Hippocampal formation (tissue), 2 donors: ENCODE results near the gene PPP4R2.
A peak's percentile ranks its signal among the peaks of the same experiment; 100 is the strongest.
"Not testable (repeated sequence)": the region's sequence is repeated elsewhere in the genome, so short reads cannot be mapped to it uniquely, and the experiment has no call there.

Source experiments
- DNase-seq, 2 donors: peaks; one replicate each; lab custom pipeline; 2025; lab: John Stamatoyannopoulos, UW

The PPP4R2 gene

DNA sequence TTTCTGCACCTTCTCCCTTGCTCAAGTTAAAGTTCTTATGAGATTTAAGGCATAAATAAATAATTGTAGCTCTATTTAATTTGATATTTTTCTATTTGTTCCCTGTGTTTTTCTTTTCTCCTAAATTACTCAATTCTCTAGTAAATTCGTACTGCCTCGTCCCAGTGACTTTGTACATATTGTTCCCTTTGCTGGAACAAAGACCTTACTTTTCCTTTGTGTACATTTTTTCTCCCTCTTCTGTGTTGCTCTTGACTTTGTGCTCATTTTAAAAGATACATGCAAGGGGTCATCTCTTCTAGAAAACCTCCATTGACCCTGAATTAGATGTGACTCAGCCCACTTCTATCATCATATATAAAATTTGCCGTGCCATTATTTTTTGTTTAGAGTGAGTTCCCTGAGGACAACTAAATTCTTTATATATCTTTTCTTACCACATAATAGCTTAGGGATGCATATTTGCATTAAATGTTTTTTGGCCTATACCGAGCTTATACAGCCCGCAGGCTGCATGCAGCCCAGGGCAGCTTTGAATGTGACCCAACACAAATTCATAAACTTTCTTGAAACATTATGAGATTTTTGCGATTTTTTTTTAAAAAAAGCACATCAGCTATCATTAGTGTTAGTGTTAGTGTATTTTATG is 29.6 kb downstream of the PPP4R2 start:
- peak in 1 of 2 donors; percentile 63 for DNase-seq

DNA sequence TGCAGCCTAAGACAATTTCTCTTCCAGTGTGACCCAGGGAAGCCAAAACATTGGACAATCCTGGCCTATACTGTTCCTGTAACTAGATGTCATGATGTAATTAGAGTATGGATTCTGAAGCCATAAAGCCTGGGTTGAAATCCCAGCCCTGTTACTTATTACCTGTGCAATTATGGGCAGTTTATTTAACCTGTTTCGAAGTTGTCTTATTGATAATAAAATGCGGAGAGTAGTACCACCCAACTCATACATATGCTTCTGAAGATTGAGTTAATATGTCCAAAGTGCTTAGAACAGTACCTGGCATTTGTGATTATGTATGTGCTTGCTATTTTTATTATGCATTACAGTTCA is 30.1 kb downstream of the PPP4R2 start:
- DNase-seq, result no peak

DNA sequence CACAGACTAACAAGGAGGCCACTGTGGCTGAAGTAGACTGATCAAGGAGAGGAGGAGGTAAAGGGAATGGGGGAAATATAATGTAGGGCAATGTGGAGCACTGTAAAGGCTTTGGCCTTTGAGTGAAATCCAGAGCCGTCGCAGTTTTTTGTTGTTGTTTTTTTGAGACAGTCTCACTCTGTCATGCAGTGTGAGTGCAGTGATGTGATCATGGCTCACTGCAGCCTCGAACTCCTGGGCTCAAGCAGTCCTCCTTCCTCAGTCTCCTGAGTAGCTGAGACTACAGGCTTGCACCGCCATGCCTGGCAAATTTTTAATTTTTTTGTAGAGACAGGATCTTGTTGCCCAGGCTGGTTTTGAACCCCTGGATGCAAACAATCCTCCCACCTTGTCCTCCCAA is 32.2 kb downstream of the PPP4R2 start:
- DNase-seq, result no peak

DNA sequence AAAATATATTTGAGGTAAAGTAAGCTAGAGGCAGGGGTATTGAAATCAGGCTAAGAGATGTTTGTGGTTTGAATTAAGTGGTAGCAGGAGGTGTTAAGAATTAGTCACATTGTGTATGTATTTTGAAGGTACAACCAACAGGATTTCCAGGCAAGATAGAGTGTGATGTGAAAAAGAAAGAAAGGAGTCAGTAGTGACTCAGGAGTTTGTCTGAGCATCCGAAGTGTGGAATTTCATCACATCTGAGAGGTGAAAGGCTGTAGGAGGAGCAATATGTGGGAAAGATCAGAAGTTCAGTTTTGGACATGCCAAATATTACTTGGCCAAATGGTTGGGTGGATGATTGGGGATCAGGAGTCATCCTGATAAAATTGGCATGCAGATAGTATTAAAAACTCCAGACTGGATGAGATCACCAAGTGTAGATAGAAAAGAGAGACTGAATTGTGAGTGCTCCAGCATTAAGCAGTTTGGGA is 32.7 kb downstream of the PPP4R2 start:
- DNase-seq, result no peak

DNA sequence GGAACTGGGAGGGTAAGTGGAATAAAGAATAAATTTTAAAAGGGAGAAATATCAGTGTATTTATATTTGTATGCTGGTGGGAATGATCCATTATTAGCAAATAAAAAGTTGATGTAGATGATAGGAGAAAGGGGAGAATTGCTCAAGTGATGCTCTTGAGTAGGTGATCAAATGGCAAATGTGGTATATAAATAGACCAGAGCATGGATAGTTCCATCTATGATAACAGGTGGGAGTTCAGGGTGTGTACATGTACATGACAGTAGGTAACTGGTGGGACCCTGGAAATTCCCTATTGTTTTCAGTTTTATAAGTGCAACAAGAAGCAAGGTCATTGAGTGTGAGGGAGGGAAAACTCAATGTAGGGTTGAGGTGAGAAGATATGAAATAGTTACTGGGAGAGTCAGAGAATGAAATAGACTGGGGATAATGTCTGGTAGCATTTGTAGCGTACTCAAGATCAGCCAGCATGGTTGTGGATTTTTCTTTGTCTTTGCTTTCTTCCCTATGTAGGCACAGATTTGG is 33.5 kb downstream of the PPP4R2 start:
- DNase-seq, result no peak

DNA sequence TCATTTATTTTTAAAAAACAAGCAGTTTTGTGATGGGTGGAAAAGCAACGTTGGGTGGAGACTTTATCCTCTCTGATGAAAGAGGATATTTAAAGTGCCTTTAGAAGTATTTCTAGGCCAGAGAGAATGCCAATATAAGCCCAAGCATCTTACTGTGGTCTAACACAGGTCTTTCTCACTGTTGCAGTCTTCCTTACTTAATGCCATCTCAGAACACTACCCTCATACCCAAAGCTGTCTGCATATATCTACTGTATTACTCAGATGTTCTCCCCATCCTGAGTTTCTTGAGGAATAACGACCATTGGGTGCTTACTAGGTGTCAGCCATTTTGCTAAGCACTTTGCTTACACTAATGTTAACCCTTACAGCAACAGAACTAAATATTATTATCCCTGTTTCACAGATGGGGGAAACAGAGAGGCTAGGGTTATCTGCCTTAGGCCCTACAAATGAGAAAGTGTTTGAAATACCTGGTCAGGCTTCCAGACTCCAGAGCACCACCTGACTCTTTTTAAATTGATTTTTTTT is 35.0 kb downstream of the PPP4R2 start:
- no peak for DNase-seq

DNA sequence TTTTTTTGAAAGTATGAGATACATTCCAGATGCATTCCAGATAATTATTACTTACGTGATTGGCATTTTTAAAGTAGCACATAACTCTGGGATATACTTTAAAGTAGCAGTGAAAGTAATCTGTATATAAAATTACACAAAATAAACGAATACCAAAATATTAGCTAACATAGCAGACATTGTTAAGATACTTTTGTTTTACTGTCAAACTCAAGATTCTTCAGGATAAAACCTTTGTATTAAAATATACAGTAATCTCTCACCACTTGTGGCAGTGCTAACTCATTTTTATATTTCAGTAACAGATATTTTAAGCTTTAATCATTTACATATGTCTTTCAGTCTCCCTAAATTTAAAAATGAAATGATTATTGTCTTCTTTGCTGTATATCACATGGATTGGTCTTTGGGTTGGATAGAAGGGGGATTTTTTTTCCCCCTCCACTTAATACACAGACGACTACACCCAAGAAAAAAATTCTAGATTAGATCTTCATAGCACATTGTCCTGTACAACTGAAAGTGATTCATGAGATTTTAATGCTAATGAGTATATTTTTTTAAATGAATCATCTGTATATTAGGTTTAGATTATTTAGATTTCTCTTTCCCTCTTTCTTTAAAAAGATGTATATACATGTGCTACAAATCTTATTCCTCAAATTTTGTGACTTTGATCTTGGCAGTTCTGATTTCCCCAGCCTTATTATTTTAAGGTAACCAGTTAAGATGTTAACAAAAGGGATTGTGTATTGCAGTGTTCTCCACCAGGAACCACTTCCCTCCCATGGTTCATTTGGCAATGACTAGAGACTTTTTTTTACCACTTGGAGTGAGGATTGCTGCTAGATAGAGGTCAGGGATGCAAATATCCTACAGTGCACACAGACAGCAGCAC is 40.3 kb downstream of the PPP4R2 start:
- DNase-seq, result no peak

DNA sequence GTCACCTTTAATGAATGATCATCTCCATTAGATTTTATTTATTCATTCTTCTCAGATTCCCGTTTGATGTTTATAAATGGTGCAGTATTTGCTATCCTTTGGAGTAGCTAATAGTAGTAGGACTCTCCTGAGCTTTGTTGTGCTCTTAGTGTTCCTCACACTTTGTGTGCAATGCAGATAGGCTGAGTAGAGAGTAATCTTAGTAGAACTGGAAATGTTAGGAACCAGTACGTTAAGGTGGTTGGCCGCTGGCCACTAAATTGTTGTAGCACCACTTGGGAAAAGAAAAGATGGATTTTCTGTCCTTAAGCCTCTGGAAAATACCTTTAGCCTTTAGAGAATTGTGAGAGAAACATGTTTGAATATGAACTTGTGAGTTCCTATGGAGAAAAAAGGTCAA is 44.9 kb downstream of the PPP4R2 start:
- DNase-seq, result no peak

DNA sequence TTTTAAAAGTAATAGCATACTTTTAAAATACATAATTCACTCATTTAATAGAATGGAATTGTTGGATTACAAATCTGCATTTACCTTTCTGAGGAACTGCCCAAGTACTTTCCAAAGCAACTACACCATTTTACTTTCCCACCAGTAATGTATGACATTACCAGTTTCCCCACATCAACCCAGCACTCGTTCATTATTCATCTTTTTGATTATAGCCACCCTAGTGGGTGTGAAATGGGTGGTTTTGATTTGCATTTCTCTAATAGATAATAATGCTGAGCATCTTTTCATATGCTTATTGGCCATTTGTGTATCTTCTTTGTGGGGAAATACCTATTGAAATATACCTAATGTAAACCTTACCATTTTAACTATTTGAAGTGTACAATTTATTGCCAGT is 46.8 kb downstream of the PPP4R2 start:
- no peak for DNase-seq

DNA sequence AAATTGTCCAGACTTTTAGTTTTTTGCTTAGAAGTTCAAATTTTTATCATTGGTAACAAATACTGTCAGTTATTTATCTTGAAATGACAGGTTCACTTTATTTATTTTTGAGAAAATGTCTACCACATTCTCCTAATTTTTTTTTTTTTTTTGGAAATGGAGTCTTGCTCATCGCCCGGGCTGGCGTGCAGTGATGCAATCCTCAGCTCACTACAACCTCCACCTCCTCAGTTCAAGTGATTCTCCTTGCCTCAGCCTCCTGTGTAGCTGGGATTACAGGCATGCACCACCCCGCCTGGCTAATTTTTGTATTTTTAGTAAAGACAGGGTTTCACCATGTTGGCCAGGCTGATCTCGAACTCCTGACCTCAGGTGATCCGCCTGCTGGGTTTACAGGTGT is 48.8 kb downstream of the PPP4R2 start:
- no peak for DNase-seq

DNA sequence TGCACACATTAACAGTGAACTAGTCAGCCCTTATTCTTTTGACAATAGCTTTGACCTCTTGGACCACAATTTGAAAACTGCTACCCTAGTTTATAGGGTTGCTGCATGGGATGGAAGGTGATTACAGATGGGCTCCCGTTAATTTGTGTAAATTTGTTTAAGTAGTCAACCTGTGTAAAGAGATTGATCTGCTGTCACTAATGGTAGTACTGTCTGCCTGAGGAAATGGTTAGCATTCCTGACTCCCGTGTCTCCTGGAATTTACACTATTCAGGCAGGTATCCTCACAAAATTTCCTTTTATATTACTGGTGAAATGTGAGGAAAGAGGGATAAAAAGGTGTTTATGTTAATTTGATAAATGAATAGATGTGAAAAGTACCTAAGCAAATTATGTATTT is 49.6 kb downstream of the PPP4R2 start:
- DNase-seq, result no peak

DNA sequence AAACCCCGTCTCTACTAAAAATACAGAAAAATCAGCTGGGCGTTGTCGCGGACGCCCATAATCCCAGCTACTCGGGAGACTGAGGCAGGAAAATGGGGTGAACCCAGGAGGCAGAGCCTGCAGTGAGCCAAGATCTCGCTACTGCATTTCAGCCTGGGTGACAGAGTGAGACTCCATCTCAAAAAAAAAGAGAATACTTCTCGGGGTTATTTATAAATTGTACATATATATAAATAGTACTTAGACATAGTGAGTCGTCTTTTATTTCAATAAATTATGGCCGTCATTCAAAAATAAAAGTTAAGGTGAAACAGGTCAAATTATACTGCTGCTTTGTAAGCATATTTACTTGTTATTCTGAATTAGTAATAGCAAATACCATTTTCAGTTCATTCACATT is 52.7 kb downstream of the PPP4R2 start:
- no peak for DNase-seq

DNA sequence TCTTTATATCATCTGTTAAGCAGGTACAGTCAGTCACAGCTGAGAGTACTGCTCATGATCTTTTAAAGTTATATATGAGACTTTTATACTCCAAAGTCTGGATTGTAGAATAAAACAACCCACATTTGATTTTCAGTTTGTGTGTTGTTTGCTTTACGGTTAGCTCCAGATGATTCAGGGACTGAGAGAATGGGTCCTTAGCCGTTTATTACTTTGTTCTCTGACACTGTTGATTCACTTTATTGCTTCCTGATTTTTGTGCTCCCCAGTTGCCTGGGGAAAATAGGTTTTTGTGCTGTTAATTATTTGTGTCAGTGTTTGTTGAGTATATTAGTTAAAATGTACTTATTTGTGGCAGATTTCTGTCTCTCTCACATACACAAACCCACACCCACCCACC is 56.2 kb downstream of the PPP4R2 start:
- no peak for DNase-seq

DNA sequence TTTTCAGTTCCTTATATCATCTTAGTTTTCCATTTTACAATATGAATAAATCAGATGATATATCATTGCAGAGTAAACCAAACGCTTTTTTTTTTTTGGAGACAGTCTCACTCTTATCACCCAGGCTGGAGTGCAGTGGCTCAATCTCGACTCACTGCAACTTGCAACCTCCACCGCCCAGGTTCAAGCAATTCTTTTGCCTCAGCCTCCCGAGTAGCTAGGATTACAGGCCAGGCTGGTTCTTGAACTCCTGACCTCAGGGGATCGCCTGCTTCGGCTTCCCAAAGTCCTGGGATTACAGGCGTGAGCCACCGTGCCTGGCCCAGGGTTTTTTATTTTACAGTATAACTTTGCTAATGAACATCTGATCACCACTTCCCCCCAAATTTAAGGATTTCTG is 59.0 kb downstream of the PPP4R2 start:
- DNase-seq, result no peak

DNA sequence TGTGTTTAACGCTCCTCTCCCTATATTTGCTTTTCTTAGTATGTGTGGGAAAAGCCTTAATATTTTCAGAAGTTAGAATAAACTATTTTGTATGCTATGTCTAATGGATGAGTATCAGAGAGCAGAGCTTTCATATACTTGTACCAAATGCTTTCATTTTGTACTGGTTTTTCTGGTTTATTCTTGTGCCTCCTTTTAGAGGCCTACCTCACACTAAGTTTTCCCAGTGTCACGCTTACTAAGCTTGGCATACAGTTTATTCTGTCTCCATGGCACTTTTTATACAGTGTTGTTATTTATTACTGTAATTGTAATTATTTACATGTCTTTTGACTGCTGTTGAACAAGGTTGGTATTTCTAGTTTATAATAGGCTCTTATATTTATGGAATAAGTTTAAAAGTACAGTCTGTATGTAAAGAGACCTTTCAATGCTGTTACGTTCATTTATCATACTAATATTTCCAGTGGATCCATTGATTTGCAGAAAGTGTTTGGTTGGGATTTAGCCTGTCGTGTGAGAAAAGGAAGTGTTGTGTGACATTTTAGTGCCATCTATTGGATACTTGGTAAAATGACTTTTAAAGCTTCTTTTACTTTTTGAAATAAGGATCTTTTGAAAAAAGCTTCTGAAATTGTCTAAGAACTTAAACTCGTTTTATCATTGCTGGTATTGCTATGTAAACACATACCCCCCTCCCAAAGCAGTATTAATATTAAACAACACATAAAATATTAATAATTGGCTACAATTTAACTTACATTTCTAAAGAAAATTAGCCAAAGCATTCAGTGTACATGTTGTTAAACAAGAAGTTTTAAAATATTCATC is 59.6 kb downstream of the PPP4R2 start:
- peak in 1 of 2 donors; percentile 84 for DNase-seq

DNA sequence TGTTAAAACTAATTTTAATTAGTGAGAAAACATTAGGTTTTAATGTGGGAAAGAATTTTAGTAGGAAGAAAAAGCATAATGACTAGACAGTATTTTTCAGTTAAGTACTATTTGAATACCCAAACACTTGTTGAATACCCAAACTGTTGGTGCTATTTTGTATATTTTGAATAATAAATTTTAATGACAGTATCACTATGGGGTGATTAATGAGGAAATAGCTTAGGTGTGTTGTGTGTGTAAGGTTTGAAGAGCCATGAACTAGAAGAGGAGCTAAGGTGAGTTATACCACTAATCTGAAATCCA is 60.2 kb downstream of the PPP4R2 start:
- no peak for DNase-seq

DNA sequence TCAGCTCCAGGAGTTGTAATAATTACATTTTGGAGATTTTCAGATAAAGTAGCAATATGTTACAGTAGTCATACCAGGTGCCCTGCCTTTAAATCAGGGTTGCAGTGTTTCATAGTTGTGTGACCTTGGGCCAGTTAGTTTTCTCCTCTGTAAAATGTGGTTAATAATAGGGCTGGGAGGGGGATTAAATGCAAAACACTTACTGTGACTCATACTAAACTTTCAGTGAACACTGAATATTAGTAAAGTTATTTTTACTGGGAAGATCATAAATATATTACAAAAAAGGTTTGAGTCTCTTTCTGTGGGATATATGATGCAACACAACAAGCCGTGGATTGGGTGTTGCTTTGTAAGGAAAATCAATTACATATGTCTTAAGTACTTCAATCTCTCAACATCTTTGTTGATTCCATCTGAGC is 63.7 kb downstream of the PPP4R2 start:
- no peak for DNase-seq

DNA sequence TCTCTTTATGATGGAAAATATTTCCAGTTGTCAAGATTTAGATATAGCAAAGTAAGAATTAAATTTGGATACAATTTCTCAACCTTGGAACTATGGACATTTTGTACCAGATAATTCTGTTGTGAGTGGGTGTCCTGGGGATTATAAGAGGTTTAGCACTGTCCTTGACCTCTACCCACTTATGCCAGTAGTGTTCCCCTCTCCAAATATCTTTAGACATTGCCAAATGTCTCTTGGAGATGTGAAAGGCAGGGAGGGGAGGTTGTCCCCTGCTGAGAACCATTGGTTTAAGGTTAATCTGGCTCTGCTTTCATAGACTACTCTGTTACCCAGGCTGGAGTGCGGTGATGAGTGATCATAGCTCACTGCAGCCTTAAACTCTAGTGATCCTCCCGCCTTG is 64.8 kb downstream of the PPP4R2 start, which contains the start of gene EBLN2:
Gene EBLN2, plus strand, starts transcription at position 244 of the 400 bp plus-strand sequence. CDS start 423 bp downstream, outside the sequence.
- DNase-seq, result no peak

DNA sequence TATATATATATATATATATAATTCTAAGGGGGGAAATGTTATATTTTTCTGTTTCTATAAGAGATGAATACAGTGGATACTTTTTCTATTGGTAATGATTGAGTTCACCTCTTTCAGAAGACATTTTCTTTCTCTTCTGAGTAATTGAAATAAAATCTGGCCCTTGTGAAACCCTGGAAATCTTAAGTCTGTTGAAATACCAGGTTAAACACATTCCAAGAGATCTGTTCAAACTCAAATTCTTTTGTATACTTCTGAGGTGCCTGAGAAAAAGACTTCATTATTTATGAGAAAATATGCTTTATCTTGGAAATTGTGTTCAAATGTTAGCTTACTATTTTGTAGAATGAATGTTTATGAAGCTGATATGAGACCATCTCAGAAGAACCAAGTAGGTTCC is 69.6 kb downstream of the PPP4R2 start:
- DNase-seq, result not testable (repeated sequence)

DNA sequence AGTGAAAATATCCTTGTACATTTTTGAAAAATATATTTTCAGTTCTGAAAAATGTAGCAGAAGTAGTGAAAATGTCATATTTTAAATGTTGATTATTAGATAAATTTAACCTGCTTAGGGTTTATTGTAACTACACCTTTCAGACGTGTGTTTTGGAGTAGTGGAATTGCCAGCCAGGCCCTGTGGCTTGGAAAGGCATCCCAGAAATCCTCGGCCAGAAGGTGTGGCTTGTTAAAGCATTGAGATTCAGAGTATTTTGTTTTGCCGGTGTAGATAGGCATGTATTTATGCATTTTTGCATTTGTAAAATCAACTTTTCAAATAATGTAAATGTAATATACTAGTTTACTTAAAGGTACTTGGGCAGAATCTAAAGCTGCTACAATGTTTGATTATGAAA is 71.8 kb downstream of the PPP4R2 start:
- DNase-seq, result no peak

DNA sequence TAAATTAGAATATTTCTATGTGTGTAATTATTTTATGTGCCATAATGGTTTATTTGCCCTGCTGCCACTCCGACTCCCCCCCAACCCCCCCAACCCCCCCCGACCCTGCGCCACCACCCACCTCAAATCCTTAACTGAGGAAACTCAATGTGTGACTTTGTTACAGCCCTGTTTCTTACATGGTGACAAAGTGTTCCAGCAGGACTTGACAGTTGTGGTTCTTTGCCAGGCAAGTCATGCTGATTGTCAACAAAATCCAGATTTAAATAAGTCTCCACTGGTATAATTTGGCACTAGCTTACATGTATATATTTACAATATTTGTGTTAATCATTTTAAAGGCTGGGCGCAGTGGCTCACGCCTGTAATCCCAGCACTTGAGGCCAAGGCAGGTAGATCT is 72.6 kb downstream of the PPP4R2 start:
- no peak for DNase-seq
